Measurements from ENCODE around the gene FAM43B.

Gene FAM43B

GRCh38 chr1:20552728-20553445 lies 514 bp downstream of the FAM43B start:
- no peak for DNase-seq

GRCh38 chr1:20555025-20555757 lies 2.8 kb downstream of the FAM43B start:
- DNase-seq: no peak

- no peak for DNase-seq
Observed at GRCh38 chr1:20555758-20556120, 3.4 kb downstream of the FAM43B start.

- DNase-seq: no peak
Observed at GRCh38 chr1:20558191-20558590, 5.8 kb downstream of the FAM43B start.

GRCh38 chr1:20560966-20561365 lies 8.6 kb downstream of the FAM43B start:
- DNase-seq: no peak

- no peak for DNase-seq
Observed at GRCh38 chr1:20565234-20565633, 12.9 kb downstream of the FAM43B start.

GRCh38 chr1:20569523-20570098 lies 17.2 kb downstream of the FAM43B start:
- DNase-seq: no peak

- DNase-seq: no peak
Observed at GRCh38 chr1:20571427-20571826, 19.1 kb downstream of the FAM43B start.

GRCh38 chr1:20573987-20574386 lies 21.6 kb downstream of the FAM43B start:
- no peak for DNase-seq

GRCh38 chr1:20574686-20575540 lies 22.5 kb downstream of the FAM43B start:
- DNase-seq: peak; percentile 73

GRCh38 chr1:20575541-20576336 lies 23.4 kb downstream of the FAM43B start:
- no peak for DNase-seq

- DNase-seq: no peak
Observed at GRCh38 chr1:20578062-20578461, 25.7 kb downstream of the FAM43B start.

GRCh38 chr1:20578721-20579395 lies 26.5 kb downstream of the FAM43B start:
- no peak for DNase-seq

- no peak for DNase-seq
Observed at GRCh38 chr1:20584890-20585289, 32.5 kb downstream of the FAM43B start.

GRCh38 chr1:20586953-20587660 lies 34.7 kb downstream of the FAM43B start:
- DNase-seq: no peak

- no peak for DNase-seq
Observed at GRCh38 chr1:20587661-20588053, 35.3 kb downstream of the FAM43B start.

- DNase-seq: no peak
Observed at GRCh38 chr1:20588634-20589225, 36.4 kb downstream of the FAM43B start, which contains the start of gene CDA. CDA (plus strand) TSS chr1:20589097; CDS start chr1:20589130, 33 bp downstream.

- DNase-seq: no peak
Observed at GRCh38 chr1:20589331-20590278, 37.2 kb downstream of the FAM43B start.

GRCh38 chr1:20590306-20590777 lies 38.0 kb downstream of the FAM43B start:
- no peak for DNase-seq
